COLO668 (cell line): ENCODE results near the gene AP2B1.
"Not testable (repeated sequence)": the region's sequence is repeated elsewhere in the genome, so short reads cannot be mapped to it uniquely, and the experiment has no call there.

Experiments
- DNase-seq: peaks from one replicate; lab custom pipeline; 2025; ENCODE audit not compliant: unreplicated experiment; lab: John Stamatoyannopoulos, UW

AP2B1 gene

DNA sequence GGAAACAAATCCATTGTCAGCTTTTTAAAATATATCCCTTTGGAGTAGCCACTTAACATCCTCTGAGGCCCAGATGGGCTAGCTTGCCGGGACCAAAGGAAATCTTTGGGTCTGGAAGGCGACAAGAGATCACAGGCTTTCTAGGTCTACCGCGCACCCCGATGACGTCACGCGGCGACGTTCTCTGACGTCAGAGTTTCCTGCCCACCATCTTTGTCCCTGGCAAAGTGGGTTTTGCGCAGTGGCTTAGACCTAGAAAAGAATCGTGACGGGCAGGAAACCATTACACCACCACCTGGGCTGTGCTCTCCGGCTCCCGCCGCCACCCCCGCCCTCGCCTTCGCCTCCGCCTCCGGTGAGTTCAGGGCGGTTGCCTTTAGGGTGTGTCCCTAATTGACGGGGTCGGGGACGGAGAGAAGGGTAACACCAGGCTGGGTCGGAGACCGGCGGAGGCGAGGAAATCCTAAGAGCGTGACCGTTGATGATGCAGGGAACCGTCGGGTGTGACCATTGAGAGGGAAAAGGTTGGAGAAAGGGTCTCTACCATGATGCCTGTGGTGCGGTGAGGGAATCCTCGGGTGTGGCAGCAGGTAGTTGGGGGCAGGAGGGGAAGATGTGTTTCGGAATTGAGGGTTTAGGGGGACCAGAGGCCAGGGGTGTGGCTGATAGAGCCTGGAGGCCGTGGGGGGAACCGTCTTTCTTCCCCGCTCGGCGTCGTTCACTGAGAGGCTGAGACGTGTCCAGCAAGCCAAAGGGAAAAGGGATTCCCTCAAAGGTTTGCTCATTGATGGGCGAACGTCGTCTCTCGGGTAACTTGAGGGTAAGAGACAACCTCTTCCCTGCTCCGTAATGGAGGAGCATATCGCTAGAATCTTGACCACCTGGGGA lies at the start of gene AP2B1:
Gene AP2B1, plus strand, starts transcription at position 249 of the 888 bp plus-strand sequence. CDS start 6,709 bp downstream, outside the sequence.
- peak; percentile 85 for DNase-seq

DNA sequence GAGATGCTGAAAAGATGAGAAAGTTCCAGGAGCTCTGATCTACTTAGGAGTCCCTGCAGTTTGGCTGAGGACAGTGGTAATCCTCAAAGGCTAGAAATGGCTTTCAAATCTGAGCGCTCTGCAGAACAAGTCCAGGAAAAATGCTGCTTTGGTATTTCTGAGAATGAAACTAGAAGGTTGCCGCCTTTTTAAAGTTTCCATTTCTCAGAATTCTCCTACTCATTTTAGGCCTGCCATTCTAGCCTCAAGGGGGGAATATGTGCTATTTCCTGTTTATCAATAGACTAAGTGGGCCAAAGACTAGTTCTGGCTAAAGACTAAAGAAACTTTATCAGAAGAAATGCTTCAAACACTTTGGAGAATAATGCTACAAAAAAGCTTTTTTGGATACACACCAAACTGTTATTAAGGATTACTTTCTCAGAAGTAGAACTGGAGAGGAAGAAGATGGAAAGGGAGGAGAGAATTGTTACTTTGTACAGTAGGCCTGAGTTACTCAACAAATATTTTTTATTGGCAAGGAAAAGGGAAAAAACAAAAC lies 49.5 kb upstream of the AP2B1 start, which contains the start of gene SLFN12L:
Gene SLFN12L, minus strand, starts transcription at position 78 of the 541 bp plus-strand sequence. CDS start 15,314 bp downstream, outside the sequence.
- DNase-seq: no peak

DNA sequence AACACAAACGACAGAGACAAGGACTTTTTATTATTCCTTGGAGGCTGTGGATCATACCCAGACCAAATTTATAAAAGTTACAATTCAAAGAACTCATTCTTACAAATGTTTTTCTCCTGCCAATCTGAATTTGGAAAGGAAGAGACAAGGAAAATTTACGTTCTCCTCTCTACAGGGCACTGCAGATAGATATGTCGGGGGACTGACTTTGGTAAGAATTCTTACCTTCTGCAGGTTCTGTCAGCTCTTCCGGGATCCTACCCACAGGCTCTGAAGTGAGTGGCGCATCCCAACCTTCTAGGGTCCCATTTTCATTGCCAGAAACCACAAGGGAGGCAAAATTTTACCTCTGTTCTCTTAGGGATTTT lies 47.5 kb upstream of the AP2B1 start:
- DNase-seq: no peak

DNA sequence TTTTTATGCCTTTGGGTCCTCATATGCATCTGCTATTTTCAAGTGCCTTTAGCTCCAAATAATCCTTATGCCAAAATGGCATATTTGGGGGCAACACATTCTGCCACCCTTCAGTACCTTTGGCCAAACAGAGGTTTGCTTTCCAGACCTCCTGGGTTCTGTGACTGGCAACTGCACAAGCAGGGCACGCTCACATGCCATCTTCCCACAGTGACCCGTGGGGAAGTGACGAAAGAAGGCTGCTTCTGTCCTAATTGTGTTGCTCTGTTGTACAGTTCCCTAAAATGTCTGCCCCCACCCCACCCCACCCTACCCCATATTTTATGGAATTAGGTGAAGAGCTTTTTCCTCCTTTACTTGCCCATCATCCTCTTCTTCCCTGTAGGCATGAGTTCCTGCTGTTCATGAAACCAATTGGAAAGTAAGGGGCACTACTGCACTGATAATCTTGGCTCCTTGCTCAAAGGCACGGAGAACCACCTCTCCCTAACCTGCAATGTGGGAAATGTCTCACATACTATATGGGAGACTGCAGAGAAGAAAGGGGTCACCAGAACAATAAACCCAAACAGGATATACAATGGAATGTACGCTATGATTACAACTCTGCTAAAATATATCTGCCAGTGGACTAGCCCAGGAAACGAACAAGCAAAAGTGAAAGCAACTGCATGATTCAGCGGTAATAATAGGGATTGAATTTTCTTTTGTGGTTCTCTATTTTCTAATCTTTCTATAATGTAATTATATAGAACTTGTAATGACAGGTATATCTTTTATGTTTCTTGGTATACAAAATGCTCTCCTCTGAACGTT lies 46.3 kb upstream of the AP2B1 start:
- no peak for DNase-seq

DNA sequence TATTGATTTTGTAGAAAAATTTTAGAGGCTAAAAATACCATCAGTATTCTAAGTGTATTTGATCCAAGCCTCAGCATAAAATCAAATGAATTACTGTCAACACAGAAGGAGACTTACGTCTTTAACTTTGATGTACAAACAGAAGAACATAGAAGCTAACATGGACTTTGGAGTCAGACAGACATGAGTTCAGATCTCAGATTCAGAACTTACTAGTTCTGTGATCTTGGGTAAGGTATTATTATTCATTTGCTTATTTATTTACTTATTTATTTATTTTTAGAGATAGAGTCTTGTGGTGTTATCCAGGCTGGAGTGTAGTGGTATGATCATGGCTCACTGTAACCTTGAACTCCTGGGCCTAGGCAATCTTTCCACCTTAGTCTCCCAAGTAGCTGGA lies 45.7 kb upstream of the AP2B1 start:
- no peak for DNase-seq

DNA sequence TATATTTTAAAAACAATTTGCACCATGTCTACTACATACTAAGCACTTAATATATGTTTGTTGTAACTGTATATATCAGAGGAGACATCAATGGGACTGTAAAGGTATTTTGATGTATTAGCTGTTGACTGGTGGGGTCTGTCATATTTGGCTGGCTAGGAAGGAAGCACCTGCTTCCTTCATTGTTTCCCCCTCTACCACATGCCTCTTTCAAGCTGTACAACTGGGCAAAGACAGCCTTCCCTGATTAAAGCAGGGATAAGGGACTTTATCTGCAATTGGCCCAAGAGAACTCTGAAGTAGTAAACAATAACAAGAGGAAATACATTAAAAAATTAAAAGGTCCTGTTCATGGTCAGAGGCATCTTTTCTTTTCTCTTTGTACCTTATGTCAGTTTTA lies 44.1 kb upstream of the AP2B1 start:
- no peak for DNase-seq

DNA sequence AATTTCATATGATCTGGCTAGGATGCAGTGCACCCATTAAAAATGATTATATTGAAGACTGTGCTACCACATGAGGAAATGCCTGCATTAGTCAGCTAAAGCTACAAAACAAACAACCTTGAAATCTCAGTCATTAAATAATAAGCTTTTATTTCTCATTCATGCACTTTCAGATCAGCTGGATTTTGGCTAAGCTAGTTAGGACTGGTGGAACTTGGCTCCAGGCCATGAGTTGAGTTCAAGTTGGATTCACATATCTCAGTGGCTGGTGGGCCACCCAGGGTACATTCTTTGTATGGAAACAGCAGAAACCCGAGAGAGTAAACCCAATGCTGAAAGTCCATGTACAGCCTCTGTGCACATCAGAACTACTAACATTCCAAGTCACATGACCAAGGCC lies 43.3 kb upstream of the AP2B1 start:
- DNase-seq: no peak

DNA sequence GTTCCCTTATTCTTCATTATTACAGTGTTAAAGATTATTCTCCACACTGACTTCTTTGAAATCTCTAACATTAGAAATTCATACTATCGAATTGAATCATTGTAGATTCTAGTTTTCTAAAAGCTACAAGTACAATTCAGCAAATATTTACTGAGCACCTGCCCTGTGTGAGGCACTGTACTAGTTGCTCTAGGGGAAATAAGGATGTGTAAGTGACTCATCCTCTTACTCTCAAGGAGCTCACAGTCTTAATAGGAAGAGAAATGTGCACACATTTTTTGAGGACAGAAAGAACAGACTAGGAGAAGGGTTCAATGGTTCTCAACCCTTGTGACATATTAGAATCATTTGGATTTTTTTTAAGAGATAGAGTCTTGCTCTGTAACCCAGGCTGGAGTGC lies 42.0 kb upstream of the AP2B1 start:
- no peak for DNase-seq

DNA sequence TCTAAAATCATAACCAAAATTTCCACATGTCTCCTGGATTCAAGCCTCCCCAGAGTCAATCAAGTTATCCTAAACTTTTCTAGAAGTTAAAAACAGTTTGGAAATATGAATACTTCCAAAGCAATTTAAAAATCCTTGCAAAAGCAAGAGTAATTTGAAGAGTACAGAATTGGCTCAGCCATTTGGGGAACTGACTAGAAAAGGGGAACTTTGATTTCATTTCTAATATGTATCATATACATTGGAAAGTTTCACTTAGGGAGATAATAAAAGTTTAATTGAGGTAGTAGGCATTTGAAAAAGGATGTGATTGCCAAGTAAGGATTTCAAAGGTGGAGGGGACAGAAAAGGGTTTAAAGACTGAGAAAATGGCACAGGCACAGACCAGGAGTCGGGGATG lies 40.6 kb upstream of the AP2B1 start:
- DNase-seq: no peak

DNA sequence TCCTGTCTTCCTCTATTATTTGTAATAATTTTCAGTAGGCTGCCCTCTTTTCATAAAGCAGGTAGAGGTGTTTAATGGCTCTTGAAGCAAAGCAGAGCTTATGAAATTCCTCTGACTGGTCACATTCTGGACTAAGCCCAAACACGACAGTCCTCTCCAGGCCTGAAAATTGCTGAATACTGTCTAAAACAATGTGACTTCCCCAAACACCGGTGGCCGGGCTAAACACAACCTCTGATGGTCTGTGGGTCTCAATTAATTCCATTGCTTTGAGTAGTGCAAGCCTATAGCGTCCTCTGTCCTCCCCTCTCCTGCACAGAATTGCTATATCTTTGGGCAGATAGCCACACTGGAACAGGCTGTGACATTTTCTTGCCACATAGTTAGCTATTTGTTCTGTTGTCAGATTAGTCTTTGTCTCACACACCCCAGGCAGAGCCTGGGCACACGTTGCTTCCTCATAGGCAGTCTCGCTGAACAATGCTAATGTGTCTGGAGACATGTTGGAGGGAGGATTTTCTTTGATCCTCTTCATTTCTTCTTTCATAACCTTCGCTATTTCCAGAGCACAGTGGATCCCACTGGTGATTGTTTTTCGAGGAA lies 38.8 kb upstream of the AP2B1 start:
- DNase-seq: no peak

DNA sequence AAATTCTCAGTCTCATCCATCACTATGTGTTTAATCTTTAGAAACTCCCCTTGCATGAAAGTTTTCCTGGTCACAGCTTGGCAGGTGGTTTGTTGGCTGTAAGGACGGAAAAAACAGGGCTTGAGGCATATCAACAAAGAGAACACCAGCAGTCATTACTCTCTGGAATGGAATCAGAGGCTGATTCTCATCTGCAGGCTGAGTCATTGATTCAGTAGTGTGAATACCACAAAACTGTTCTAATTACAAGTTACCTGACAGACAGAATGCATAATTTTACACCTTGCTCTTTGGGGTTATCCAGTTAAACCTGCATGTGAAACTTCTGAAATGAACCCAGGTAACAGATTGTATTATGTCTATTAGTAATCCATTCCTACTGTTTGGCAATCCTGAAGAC lies 38.1 kb upstream of the AP2B1 start:
- no peak for DNase-seq

DNA sequence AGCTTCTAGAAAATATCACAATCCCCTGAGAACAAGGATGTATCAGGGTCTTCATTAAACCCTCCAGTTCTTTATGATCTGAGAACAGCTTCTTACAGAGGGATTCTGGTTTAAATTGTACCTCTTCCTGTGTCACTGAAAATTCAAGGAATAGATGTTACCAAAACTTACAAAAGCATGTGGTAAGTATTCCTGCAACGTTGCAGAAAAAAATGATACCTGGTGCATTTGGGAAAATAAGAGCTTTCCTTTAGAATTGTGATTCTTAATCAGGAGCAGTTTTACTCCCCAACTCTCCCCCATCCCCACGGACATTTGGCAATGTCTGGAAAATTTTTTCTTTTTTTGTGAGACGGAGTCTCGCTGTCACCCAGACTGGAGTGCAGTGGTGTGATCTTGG lies 33.8 kb upstream of the AP2B1 start:
- DNase-seq: no peak

DNA sequence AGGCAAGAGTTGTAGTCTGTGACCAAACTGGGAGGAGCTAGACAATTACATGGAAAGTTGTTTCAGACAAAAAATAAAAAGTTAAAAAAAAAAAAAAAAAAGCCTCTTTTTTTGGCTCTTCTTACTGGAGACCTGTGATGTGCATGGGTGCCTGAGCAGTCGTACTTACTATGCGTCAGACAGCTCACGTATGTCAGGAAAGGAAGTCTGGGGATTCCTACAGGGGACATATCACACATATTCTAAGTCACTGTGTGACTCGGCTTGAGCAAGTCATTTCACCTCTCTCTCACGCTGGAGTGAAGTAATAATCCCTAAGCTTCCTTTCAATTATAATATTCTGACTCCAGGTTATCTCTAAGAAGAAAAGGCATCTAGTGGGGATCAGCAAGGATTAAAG lies 32.5 kb upstream of the AP2B1 start:
- DNase-seq: no peak

DNA sequence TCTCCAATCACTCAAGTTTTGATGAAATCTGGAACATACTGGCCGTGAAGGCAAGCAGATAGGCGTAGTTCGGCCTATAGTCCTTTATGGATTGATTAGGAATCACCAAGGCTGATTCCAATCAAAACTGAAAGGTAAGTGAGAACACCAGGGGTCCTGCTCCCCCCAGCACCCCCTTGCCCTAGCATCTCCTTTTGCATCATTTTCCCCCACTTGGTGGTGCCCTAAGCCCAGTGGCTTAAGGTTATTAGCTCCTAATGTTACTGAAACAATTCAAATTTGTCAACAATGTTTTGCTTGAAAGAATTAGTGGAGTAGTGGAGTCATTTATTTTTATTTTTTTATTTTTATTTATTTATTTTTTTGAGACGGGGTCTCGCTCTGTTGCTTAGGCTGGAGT lies 31.4 kb upstream of the AP2B1 start:
- no peak for DNase-seq

DNA sequence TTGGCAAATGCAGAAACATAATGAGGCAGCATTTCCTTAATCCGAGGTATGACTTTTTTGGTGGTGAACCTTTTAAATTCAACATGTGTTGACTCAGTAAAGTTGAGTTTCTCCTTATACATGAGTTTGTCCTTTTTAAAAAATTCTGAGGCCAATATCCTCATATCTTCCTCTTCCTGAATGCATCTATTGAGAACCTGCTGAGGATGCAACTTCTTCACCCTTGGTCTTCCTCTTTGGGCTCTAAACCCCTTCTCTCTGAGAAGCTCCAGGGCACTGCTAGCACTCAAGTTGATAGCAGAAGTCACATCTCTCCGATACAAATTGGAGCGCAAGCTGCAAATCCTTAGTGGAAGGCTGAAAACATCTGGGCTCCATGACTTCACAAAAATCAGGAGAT lies 29.8 kb upstream of the AP2B1 start:
- DNase-seq: no peak

DNA sequence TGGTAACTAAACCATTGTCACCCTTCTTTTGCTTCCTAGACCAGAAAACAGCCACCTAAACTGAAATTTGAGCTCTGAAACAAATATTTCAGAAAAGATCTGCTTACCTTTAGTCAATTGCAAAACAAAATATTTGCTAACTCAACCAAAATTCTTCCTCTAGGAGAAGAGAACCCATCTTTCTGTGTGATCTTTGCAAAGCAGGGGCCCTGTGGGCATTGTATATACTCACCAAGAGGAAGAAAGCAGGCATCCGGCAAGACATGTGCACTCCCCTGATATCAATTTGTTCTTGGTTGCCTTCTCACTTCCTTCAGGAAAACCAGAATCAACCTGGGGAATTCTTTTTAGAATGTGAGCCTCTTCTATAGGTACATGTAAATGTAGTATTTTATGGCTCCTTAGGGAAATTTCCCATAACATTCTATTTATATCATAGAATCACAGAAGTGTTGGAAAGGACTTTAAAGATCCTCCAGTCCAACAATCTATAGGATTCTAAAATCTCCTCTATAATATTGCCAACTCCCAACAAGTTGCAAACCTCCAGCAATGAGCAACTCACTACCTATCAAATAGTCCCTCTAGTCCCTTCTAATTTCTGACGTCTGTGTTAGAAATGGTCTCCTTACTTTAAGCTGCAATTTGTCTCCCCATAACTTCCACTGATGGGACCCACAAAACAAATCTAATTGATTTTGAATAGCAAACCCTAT lies 27.5 kb upstream of the AP2B1 start:
- DNase-seq: no peak

DNA sequence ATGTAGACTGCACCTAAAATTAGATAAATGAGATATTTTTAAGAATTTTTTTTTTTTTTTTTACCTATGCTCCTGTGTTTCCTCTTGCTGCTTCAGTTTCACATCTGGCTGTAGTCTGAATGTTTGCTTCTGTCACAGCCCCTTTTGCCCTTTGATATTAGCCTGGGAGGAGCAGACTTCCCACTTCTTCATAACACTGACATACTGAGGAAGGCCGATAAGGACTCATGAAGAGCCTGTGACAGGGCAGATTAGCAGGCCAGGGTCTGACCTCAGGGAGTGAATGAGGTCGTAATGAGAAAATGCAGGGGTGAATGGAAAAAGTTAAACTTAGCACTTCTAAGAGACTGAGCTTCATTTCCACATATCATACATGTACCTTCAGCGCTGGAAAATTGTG lies 26.4 kb upstream of the AP2B1 start, which contains the start of gene SLFN14:
Gene SLFN14, minus strand, starts transcription at position 117 of the 400 bp plus-strand sequence. CDS start 2,757 bp downstream, outside the sequence.
- no peak for DNase-seq

DNA sequence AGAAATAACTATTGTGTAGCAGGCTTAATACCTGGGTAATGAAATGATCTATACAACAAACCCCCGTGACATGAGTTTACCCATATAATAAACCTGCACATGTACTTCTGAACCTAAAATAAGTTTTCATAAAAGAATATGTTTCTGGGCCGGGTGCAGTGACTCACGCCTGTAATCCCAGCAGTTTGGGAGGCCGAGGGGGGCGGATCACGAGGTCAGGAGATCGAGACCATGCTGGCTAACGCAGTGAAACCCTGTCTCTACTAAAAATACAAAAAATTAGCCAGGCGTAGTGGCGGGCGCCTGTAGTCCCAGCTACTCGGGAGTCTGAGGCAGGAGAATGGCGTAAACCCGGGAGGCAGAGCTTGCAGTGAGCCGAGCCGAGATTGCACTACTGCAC lies 23.9 kb upstream of the AP2B1 start:
- not testable (repeated sequence) for DNase-seq

DNA sequence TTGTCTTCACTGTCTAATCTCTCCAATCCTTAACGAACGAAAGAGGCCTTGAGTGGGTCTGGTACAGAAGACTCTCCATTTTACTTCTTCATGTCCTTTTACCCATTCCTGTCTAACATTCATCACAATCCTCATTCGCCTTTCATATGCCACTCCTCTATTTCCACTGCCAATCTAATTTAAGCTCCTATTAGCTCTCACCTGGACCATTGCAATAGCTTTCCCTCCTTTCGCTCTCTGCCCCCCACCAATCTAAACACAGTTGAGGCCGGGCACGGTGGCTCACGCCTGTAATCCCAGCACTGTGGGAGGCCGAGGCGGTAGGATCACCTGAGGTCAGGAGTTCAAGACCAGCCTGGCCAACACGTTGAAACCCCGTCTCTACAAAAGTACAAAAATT lies 20.2 kb upstream of the AP2B1 start:
- DNase-seq: no peak

DNA sequence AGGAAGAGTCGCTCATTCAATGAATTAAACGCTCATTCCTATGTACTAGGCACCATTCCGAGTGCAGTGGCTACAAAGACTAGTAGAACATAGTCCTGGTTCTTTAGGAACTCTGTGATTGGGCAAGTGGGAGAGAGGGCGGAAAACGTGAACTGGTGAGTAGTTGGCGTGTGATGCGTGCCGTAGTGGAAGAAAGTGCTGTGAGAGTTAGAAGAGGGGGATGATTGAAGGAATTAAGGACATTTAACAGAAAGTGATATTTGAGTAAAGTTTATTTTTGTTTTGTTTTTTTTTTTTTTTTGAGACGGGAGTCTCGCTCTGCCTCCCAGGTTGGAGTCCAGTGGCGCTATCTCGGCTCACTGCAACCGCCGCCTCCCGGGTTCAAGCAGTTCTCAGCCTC lies 18.6 kb upstream of the AP2B1 start:
- no peak for DNase-seq

DNA sequence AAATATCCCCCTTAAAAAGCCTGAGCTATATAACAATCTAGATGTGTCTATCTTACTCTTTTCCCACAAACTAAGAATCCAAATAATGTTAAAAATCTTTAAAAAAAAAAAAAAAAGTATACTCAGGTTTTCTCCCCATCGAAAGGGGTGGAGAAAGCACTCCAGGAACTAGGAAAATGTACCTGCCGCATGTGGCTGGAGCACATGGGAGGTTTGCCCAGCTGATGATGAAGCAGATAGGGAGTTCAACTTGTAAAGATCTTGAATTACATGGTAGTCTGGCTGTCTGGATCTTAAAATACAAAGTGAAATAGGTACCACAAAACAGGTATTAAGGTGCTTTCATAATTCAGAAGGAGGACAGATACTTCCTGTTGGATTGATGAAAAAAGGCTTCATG lies 17.7 kb upstream of the AP2B1 start:
- no peak for DNase-seq
